Trophoblast cell (in vitro differentiated cells and primary cell): Measurements from ENCODE around the gene CORO2B.
A peak's percentile ranks its signal among the peaks of the same experiment; 100 is the strongest.

ENCODE experiments used
- DNase-seq, 2 donors: peaks; one replicate each; pipeline ENCODE4 v3.0.0-alpha.2; 2016
- H2AFZ ChIP-seq: 2 replicates; pipeline ENCODE4 v1.6.1; 2013; ENCODE audit warnings: low read length, moderate library complexity, mild to moderate bottlenecking; ENCODE audit not compliant: insufficient read depth, poor library complexity
- H2AK5ac ChIP-seq: 2 replicates; pipeline ENCODE4 v1.6.1; 2013; ENCODE audit warnings: mild to moderate bottlenecking, low read length
- H2BK120ac ChIP-seq: 2 replicates; pipeline ENCODE4 v1.6.1; 2013; ENCODE audit warnings: low read length, mild to moderate bottlenecking, moderate library complexity; ENCODE audit not compliant: insufficient read depth, poor library complexity
- H2BK12ac ChIP-seq: 2 replicates; pipeline ENCODE4 v1.6.1; 2013; ENCODE audit warnings: mild to moderate bottlenecking, low read length, moderate library complexity
- H2BK5ac ChIP-seq: 2 replicates; pipeline ENCODE4 v1.6.1; 2013; ENCODE audit warnings: low read length, low read depth, moderate library complexity, mild to moderate bottlenecking; ENCODE audit not compliant: poor library complexity
- H3K14ac ChIP-seq: 2 replicates; pipeline ENCODE4 v1.6.1; 2013; ENCODE audit warnings: mild to moderate bottlenecking, low read length
- H3K18ac ChIP-seq: 2 replicates; pipeline ENCODE4 v1.6.1; 2013; ENCODE audit warnings: mild to moderate bottlenecking, low read length
- H3K23ac ChIP-seq: 2 replicates; pipeline ENCODE4 v1.6.1; 2013; ENCODE audit warnings: low read length
- H3K27ac ChIP-seq: 2 replicates; pipeline ENCODE4 v1.5.1; 2013; ENCODE audit warnings: low read depth, mild to moderate bottlenecking, inconsistent platforms, low read length, moderate library complexity
- H3K27me3 ChIP-seq: 2 replicates; pipeline ENCODE4 v1.6.1; 2013; ENCODE audit warnings: inconsistent platforms, mild to moderate bottlenecking, low read length, moderate library complexity; ENCODE audit not compliant: insufficient read depth
- H3K36me3 ChIP-seq, 2 experiments: 1 replicate in 1 of 2; 2 replicates in 1 of 2; pipeline ENCODE4 v1.6.1; 2013; ENCODE audit warnings: low read length in 2 of 2, mild to moderate bottlenecking in 2 of 2, moderate library complexity in 1 of 2; ENCODE audit not compliant: insufficient read depth in 2 of 2, control insufficient read depth in 1 of 2
- H3K4ac ChIP-seq: 2 replicates; pipeline ENCODE4 v1.6.1; 2013; ENCODE audit warnings: low read depth, mild to moderate bottlenecking, low read length, moderate library complexity
- H3K4me1 ChIP-seq, 2 experiments: 1 replicate in 1 of 2; 2 replicates in 1 of 2; pipeline ENCODE4 v1.6.1; 2013; ENCODE audit warnings: low read length in 2 of 2, mild to moderate bottlenecking in 2 of 2, moderate library complexity in 1 of 2; ENCODE audit not compliant: insufficient read depth in 2 of 2, control insufficient read depth in 1 of 2
- H3K4me2 ChIP-seq: 2 replicates; pipeline ENCODE4 v1.6.1; 2013; ENCODE audit warnings: inconsistent platforms, mild to moderate bottlenecking, low read length, moderate library complexity
- H3K4me3 ChIP-seq: 2 replicates; pipeline ENCODE4 v1.5.1; 2013; ENCODE audit warnings: mild to moderate bottlenecking, low read depth, low read length, inconsistent platforms
- H3K79me1 ChIP-seq: one replicate; pipeline ENCODE4 v1.6.1; 2013; ENCODE audit warnings: low read length
- H3K79me2 ChIP-seq: 2 replicates; pipeline ENCODE4 v1.6.1; 2013; ENCODE audit warnings: low read length, mild to moderate bottlenecking; ENCODE audit not compliant: control insufficient read depth, insufficient read depth, poor library complexity
- H3K9ac ChIP-seq: 2 replicates; pipeline ENCODE4 v1.6.1; 2013; ENCODE audit warnings: mild to moderate bottlenecking, low read length
- H3K9me3 ChIP-seq: 2 replicates; pipeline ENCODE4 v1.6.1; 2013; ENCODE audit warnings: low read depth, mild to moderate bottlenecking, control low read depth, inconsistent platforms, low read length; ENCODE audit not compliant: insufficient read depth
- H4K12ac ChIP-seq: 2 replicates; pipeline ENCODE4 v1.6.1; 2013; ENCODE audit warnings: low read depth, mild to moderate bottlenecking, low read length, moderate library complexity
- H4K8ac ChIP-seq: 2 replicates; pipeline ENCODE4 v1.6.1; 2013; ENCODE audit warnings: low read depth, mild to moderate bottlenecking, low read length, moderate library complexity
- H4K91ac ChIP-seq: one replicate; pipeline ENCODE4 v1.6.1; 2013; ENCODE audit warnings: low read depth, mild to moderate bottlenecking, low read length, moderate library complexity
- WGBS: extraction: QIAGEN DNeasy Blood & Tissue Kit; methylation state at CpG from one replicate; pipeline ENCODE4 v1.1.7; 2013; ENCODE audit warnings: missing lambda C conversion rate; ENCODE audit not compliant: insufficient read length, insufficient coverage; ENCODE audit errors: extremely low coverage; 5-methylcytosine and 5-hydroxymethylcytosine counted together

CORO2B gene

DNA sequence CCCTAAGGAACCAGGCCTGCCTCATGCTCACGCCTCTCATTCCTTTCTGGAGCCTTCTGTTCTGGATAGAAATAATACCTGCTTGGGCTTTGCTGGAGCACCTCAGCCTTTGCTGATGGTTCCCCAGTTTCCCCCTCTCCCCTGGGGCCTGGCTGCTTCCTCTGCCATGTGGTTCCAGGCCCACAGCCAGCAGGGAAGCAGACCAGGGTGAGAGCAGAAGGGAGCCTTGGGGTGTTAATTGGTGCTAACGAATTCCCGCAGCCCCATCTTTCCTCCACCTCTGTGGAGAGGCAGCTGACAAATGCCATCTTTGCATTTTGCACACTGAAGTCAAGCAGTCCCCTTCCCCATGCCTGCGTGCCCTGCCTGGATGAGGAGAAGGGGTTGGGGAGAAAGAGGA lies 13.1 kb upstream of the CORO2B start:
- no peak overlapping the region for H2BK12ac ChIP-seq
- no peak overlapping the region for H3K4me2 ChIP-seq
- H3K4ac ChIP-seq = no peak overlapping the region
- H3K27me3 ChIP-seq = no peaks in the 10 kb centered on the region
- DNase-seq = no peak
- no peaks in the 10 kb centered on the region for H3K79me2 ChIP-seq
- no peak overlapping the region for H2BK5ac ChIP-seq
- no peak overlapping the region for H2BK120ac ChIP-seq
- no CpG with 5 or more reads among the region's 4 CpGs for WGBS
- no peak overlapping the region for H2AFZ ChIP-seq
- H3K14ac ChIP-seq = no peak overlapping the region
- no peaks in the 10 kb centered on the region for H3K9me3 ChIP-seq
- peak overlapping the region; percentile 28 for H3K4me3 ChIP-seq
- H3K36me3 ChIP-seq = no peaks in the 10 kb centered on the region
- no peak overlapping the region for H3K9ac ChIP-seq
- H3K18ac ChIP-seq = no peak overlapping the region
- no peaks in the 10 kb centered on the region for H3K4me1 ChIP-seq
- no peak overlapping the region for H4K12ac ChIP-seq
- H4K91ac ChIP-seq = no peak overlapping the region
- H2AK5ac ChIP-seq = no peak overlapping the region
- no peak overlapping the region for H3K27ac ChIP-seq
- H3K79me1 ChIP-seq = no peaks in the 10 kb centered on the region
- no peak overlapping the region for H3K23ac ChIP-seq
- H4K8ac ChIP-seq = no peak overlapping the region

- H3K14ac ChIP-seq = no peak overlapping the region
- no peaks in the 10 kb centered on the region for H3K36me3 ChIP-seq
- H3K9me3 ChIP-seq = no peaks in the 10 kb centered on the region
- H4K12ac ChIP-seq = no peak overlapping the region
- no peak overlapping the region for H3K23ac ChIP-seq
- H2BK12ac ChIP-seq = no peak overlapping the region
- no peak overlapping the region for H3K4me3 ChIP-seq
- no peak for DNase-seq
- no peaks in the 10 kb centered on the region for H3K79me1 ChIP-seq
- H3K18ac ChIP-seq = no peak overlapping the region
- no peak overlapping the region for H2BK120ac ChIP-seq
- H3K4ac ChIP-seq = no peak overlapping the region
- no peak overlapping the region for H3K9ac ChIP-seq
- H2BK5ac ChIP-seq = no peak overlapping the region
- no peaks in the 10 kb centered on the region for H3K27me3 ChIP-seq
- H4K91ac ChIP-seq = no peak overlapping the region
- no peaks in the 10 kb centered on the region for H3K79me2 ChIP-seq
- H2AFZ ChIP-seq = no peak overlapping the region
- H3K4me1 ChIP-seq = no peaks in the 10 kb centered on the region
- no peak overlapping the region for H2AK5ac ChIP-seq
- no peak overlapping the region for H3K27ac ChIP-seq
- WGBS = no CpG with 5 or more reads among the region's 9 CpGs
- H3K4me2 ChIP-seq = no peak overlapping the region
- H4K8ac ChIP-seq = no peak overlapping the region
Measured at GRCh38 chr15:68566377-68566954, 12.3 kb upstream of the CORO2B start.

DNA sequence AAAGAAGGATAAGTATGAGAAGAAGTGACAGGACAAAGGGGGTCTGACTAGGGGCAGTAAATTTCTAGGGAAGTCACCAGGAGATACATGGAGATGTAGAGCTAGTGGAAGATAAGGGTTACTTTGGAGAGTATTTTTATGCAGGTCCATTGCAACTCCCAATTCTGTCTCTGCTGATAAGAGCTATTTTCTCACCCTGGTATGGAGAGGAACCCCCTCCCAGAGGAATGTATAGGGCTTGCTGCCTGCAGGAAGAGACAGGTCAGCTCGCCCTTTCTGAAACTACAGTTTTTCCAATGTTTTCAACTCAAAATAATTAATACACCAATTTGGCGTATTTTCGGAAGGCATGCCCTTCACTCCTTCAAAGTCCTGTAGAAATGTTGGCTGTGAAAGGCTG lies 11.4 kb upstream of the CORO2B start:
- Histone ChIP-seq H3K9me3 (no peaks in the 10 kb centered on the region), H4K91ac (no peak overlapping the region), H3K27ac (no peak overlapping the region), H3K18ac (no peak overlapping the region), H3K27me3 (no peaks in the 10 kb centered on the region), H2BK12ac (no peak overlapping the region), H3K4ac (no peak overlapping the region), H4K12ac (no peak overlapping the region), H3K4me3 (no peak overlapping the region), H2AFZ (no peak overlapping the region), H3K36me3 (no peaks in the 10 kb centered on the region), H4K8ac (no peak overlapping the region), H3K23ac (no peak overlapping the region), H2BK5ac (no peak overlapping the region), H3K4me2 (no peak overlapping the region), H3K14ac (no peak overlapping the region), H3K79me1 (no peaks in the 10 kb centered on the region), H2AK5ac (no peak overlapping the region), H3K79me2 (no peaks in the 10 kb centered on the region), H2BK120ac (no peak overlapping the region), H3K9ac (no peak overlapping the region), H3K4me1 (no peaks in the 10 kb centered on the region)
- WGBS = no CpG with 5 or more reads among the region's 3 CpGs
- DNase-seq = no peak

- H2AFZ ChIP-seq = no peak overlapping the region
- no peak for DNase-seq
- H3K4me3 ChIP-seq = no peak overlapping the region
- H2BK12ac ChIP-seq = no peak overlapping the region
- no peak overlapping the region for H3K4me2 ChIP-seq
- H3K79me2 ChIP-seq = no peaks in the 10 kb centered on the region
- no peak overlapping the region for H4K12ac ChIP-seq
- no peak overlapping the region for H2BK120ac ChIP-seq
- no peaks in the 10 kb centered on the region for H3K79me1 ChIP-seq
- H3K36me3 ChIP-seq = no peaks in the 10 kb centered on the region
- H3K27me3 ChIP-seq = no peaks in the 10 kb centered on the region
- H2BK5ac ChIP-seq = no peak overlapping the region
- H4K8ac ChIP-seq = no peak overlapping the region
- H4K91ac ChIP-seq = no peak overlapping the region
- no peaks in the 10 kb centered on the region for H3K4me1 ChIP-seq
- no peak overlapping the region for H3K18ac ChIP-seq
- no peak overlapping the region for H3K14ac ChIP-seq
- H3K9ac ChIP-seq = no peak overlapping the region
- no peak overlapping the region for H3K23ac ChIP-seq
- no peak overlapping the region for H3K27ac ChIP-seq
- no CpG with 5 or more reads among the region's 1 CpG for WGBS
- H2AK5ac ChIP-seq = no peak overlapping the region
- H3K4ac ChIP-seq = no peak overlapping the region
- H3K9me3 ChIP-seq = peaks cover 3% of the 10 kb centered on the region
Measured at GRCh38 chr15:68570974-68571373, 7.8 kb upstream of the CORO2B start.
